Neural crest cell (in vitro differentiated cells): ENCODE results near the gene OR10AD1. TPM values are rescaled to one million over a fixed set of nuclear protein-coding genes. Genes with fewer than 3 reads are reported as not detected.
A peak's percentile ranks its signal among the peaks of the same experiment; 100 is the strongest.
"Not testable (repeated sequence)": the region's sequence is repeated elsewhere in the genome, so short reads cannot be mapped to it uniquely, and the experiment has no call there.

Experiments
- DNase-seq: peaks from one replicate; pipeline ENCODE4 v3.0.0; 2021; ENCODE audit warnings: low read depth, mixed read lengths, low spot score
- H3K27ac Mint-ChIP-seq: one replicate; pipeline ENCODE4 v1.8.0; 2021; ENCODE audit warnings: mild to moderate bottlenecking, mixed read lengths; ENCODE audit not compliant: unreplicated experiment
- H3K27me3 Mint-ChIP-seq: 2 replicates; pipeline ENCODE4 v1.8.0; 2021; ENCODE audit warnings: low read depth, mild to moderate bottlenecking, mixed read lengths
- H3K36me3 Mint-ChIP-seq: 2 replicates; pipeline ENCODE4 v1.8.0; 2021; ENCODE audit warnings: low read depth, mild to moderate bottlenecking, mixed read lengths
- H3K4me1 Mint-ChIP-seq: 2 replicates; pipeline ENCODE4 v1.8.0; 2021; ENCODE audit warnings: mixed read lengths
- H3K4me3 Mint-ChIP-seq: one replicate; pipeline ENCODE4 v1.8.0; 2021; ENCODE audit warnings: mild to moderate bottlenecking, mixed read lengths
- H3K9me3 Mint-ChIP-seq: 2 replicates; pipeline ENCODE4 v1.8.0; 2021; ENCODE audit warnings: mixed read lengths
- total RNA-seq: library from RNA; stranded (reverse); gene quantifications from 2 replicates; pipeline ENCODE4 v1.2.1, GENCODE V29; 2021
- TF ChIP-seq, protein P1 (sequence below): fragments of 200-600 bp; sonication (generic); conservative IDR thresholded peaks from 2 replicates; pipeline ENCODE4 v1.5.0; 2021; ENCODE audit warnings: antibody characterized with exemption, mild to moderate bottlenecking

Gene OR10AD1
- total RNA-seq, 1 donor from 2014 or later = not detected

DNA sequence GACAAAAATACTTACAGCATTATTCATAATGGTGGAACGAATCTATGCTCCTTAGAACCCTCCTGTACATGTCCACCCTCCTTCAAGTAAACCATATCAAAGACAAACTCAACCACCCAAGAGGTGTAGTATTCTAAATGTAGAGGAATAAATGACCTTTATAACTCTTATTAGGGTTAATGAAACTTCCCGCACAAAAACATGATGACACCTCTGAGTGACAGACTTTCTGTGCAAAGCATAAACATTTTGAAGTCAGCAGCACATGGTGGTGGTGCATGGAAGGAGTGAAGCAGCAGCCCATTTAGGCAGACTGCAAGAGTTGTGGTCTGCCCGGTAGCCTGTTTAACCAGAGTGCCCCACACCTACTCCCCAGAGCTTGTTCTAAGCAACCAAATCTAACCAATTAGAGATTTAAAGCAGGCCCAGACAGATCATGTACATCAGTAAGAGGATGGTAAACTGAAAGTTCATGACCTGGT, 45.2 kb downstream of the OR10AD1 start:
- Mint-ChIP-seq H3K4me3 (peak overlapping the region; percentile 99), H3K27ac (peak overlapping the region; percentile 85), H3K27me3 (no peaks in the 10 kb centered on the region), H3K9me3 (no peaks in the 10 kb centered on the region), H3K36me3 (no peaks in the 10 kb centered on the region), H3K4me1 (peaks cover 19% of the 10 kb centered on the region)
- DNase-seq = no peak
- TF ChIP-seq, protein P1, sequence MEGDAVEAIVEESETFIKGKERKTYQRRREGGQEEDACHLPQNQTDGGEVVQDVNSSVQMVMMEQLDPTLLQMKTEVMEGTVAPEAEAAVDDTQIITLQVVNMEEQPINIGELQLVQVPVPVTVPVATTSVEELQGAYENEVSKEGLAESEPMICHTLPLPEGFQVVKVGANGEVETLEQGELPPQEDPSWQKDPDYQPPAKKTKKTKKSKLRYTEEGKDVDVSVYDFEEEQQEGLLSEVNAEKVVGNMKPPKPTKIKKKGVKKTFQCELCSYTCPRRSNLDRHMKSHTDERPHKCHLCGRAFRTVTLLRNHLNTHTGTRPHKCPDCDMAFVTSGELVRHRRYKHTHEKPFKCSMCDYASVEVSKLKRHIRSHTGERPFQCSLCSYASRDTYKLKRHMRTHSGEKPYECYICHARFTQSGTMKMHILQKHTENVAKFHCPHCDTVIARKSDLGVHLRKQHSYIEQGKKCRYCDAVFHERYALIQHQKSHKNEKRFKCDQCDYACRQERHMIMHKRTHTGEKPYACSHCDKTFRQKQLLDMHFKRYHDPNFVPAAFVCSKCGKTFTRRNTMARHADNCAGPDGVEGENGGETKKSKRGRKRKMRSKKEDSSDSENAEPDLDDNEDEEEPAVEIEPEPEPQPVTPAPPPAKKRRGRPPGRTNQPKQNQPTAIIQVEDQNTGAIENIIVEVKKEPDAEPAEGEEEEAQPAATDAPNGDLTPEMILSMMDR = peak; percentile 34

GRCh38 chr12:48157018-48157888, 45.8 kb downstream of the OR10AD1 start, which contains the start of gene ASB8:
Gene ASB8, minus strand, starts transcription at chr12:48157515. Its CDS starts 4,019 bp downstream, at chr12:48153496.
- H3K9me3 Mint-ChIP-seq = no peaks in the 10 kb centered on the region
- H3K4me3 Mint-ChIP-seq = peak within 1 kb of the TSS; percentile 99
- peak; percentile 98 for DNase-seq
- TF ChIP-seq, protein P1 = peak; percentile 54
- no peaks in the 10 kb centered on the region for H3K36me3 Mint-ChIP-seq
- peaks cover 19% of the 10 kb centered on the region for H3K4me1 Mint-ChIP-seq
- no peaks in the 10 kb centered on the region for H3K27me3 Mint-ChIP-seq
- peak within 1 kb of the TSS; percentile 85 for H3K27ac Mint-ChIP-seq

GRCh38 chr12:48156652-48157017, 46.5 kb downstream of the OR10AD1 start:
- Mint-ChIP-seq H3K9me3 (no peaks in the 10 kb centered on the region), H3K4me3 (peak overlapping the region; percentile 99), H3K36me3 (no peaks in the 10 kb centered on the region), H3K27me3 (no peaks in the 10 kb centered on the region), H3K27ac (no peak overlapping the region), H3K4me1 (peaks cover 19% of the 10 kb centered on the region)
- TF ChIP-seq, protein P1 = no peak
- DNase-seq = no peak

- Mint-ChIP-seq H3K4me1 (peaks cover 19% of the 10 kb centered on the region), H3K4me3 (peak overlapping the region; percentile 99)
- H3K27me3 Mint-ChIP-seq, H3K9me3 Mint-ChIP-seq, DNase-seq, H3K27ac Mint-ChIP-seq, H3K36me3 Mint-ChIP-seq: not testable (repeated sequence)
Measured at GRCh38 chr12:48155786-48156185, 47.3 kb downstream of the OR10AD1 start.

Other genes with a start within 250 kb of the OR10AD1 start
- gene TMEM106C, start 239.7 kb downstream of the OR10AD1 start, total RNA-seq = 147 and 159 TPM in 2 replicates
- gene COL2A1, start 198.8 kb downstream of the OR10AD1 start, total RNA-seq = 384 and 386 TPM in 2 replicates
- gene SENP1, start 97.2 kb downstream of the OR10AD1 start, total RNA-seq = 44.0 and 46.9 TPM in 2 replicates
- gene PFKM, start 83.9 kb downstream of the OR10AD1 start, total RNA-seq = 129 and 132 TPM in 2 replicates
- 21.5 and 21.7 TPM in 2 replicates for gene ASB8, start 45.8 kb downstream of the OR10AD1 start, total RNA-seq
- gene CCDC184, start 19.6 kb downstream of the OR10AD1 start, total RNA-seq = 12.6 and 12.8 TPM in 2 replicates
- 15.8 and 17.1 TPM in 2 replicates for gene ZNF641, start 147.6 kb upstream of the OR10AD1 start, total RNA-seq